Activated T-cell treated with anti-CD3 and anti-CD28 coated beads, Interleukin-2, amount 50 U/mL, for 4 hours (primary cell): ENCODE measurements around the gene CDHR5. TPM values are rescaled to one million over a fixed set of nuclear protein-coding genes. Genes with fewer than 3 reads are reported as not detected.
A peak's percentile ranks its signal among the peaks of the same experiment; 100 is the strongest.

Experiments
- ATAC-seq, 2 donors: fragments of 200-7000 bp; cut with Tn5 transposase; one replicate each; pipeline ENCODE4 v1.10.0; 2021
- DNase-seq: peaks from one replicate; pipeline ENCODE4 v3.0.0-alpha.2; 2020
- H3K27me3 Mint-ChIP-seq: one replicate; pipeline ENCODE4 v1.8.0; 2021; ENCODE audit warnings: low read depth, mixed read lengths
- H3K36me3 Mint-ChIP-seq: one replicate; pipeline ENCODE4 v1.8.0; 2022; ENCODE audit warnings: mixed read lengths; ENCODE audit not compliant: insufficient read depth
- H3K4me1 Mint-ChIP-seq: one replicate; pipeline ENCODE4 v1.8.0; 2021; ENCODE audit warnings: low read depth, mixed read lengths
- H3K4me3 Mint-ChIP-seq: one replicate; pipeline ENCODE4 v1.8.0; 2021; ENCODE audit warnings: mild to moderate bottlenecking, moderate library complexity, mixed read lengths
- H3K9me3 Mint-ChIP-seq: one replicate; pipeline ENCODE4 v1.8.0; 2021; ENCODE audit warnings: mixed read lengths
- total RNA-seq, 3 donors: library from RNA; stranded (reverse); gene quantifications; one replicate each; pipeline ENCODE4 v1.2.1, GENCODE V29; 2021

The CDHR5 gene
- total RNA-seq, 3 donors from 2014 or later = not detected

GRCh38 chr11:637593-638521 is 13.1 kb upstream of the CDHR5 start:
- Mint-ChIP-seq H3K4me1 (peaks cover 15% of the 10 kb centered on the region), H3K36me3 (no peaks in the 10 kb centered on the region), H3K27me3 (peaks cover 32% of the 10 kb centered on the region), H3K9me3 (no peaks in the 10 kb centered on the region), H3K4me3 (no peak overlapping the region)
- ATAC-seq (peak in 1 of 2 donors; percentile 31), DNase-seq (no peak)

GRCh38 chr11:637333-637592 is 12.5 kb upstream of the CDHR5 start:
- Mint-ChIP-seq H3K4me1 (peaks cover 15% of the 10 kb centered on the region), H3K27me3 (peaks cover 32% of the 10 kb centered on the region), H3K9me3 (no peaks in the 10 kb centered on the region), H3K36me3 (no peaks in the 10 kb centered on the region), H3K4me3 (no peak overlapping the region)
- ATAC-seq (peak in 1 of 2 donors; percentile 19), DNase-seq (no peak)

GRCh38 chr11:636511-637332 is 12.0 kb upstream of the CDHR5 start, which contains the start of gene DRD4:
DRD4 (plus strand) TSS chr11:637269; CDS start chr11:637305, 36 bp downstream.
- Mint-ChIP-seq H3K27me3 (peaks cover 32% of the 10 kb centered on the region), H3K36me3 (no peaks in the 10 kb centered on the region), H3K9me3 (no peaks in the 10 kb centered on the region), H3K4me1 (peaks cover 15% of the 10 kb centered on the region), H3K4me3 (no peak within 1 kb of the TSS)
- DNase-seq (no peak), ATAC-seq (peak in 1 of 2 donors; percentile 29)

- Mint-ChIP-seq H3K27me3 (peaks cover 32% of the 10 kb centered on the region), H3K4me3 (no peak overlapping the region), H3K36me3 (no peaks in the 10 kb centered on the region), H3K4me1 (peaks cover 15% of the 10 kb centered on the region), H3K9me3 (no peaks in the 10 kb centered on the region)
- DNase-seq = no peak
- no peak for ATAC-seq
Observed at GRCh38 chr11:635945-636510, 11.3 kb upstream of the CDHR5 start.

GRCh38 chr11:630871-631270 is 6.1 kb upstream of the CDHR5 start:
- peaks cover 29% of the 10 kb centered on the region for H3K27me3 Mint-ChIP-seq
- H3K4me1 Mint-ChIP-seq = peaks cover 21% of the 10 kb centered on the region
- no peak overlapping the region for H3K4me3 Mint-ChIP-seq
- DNase-seq (no peak), ATAC-seq (no peak)
- H3K9me3 Mint-ChIP-seq = no peaks in the 10 kb centered on the region
- no peaks in the 10 kb centered on the region for H3K36me3 Mint-ChIP-seq

- peak overlapping the region; percentile 48 for H3K4me3 Mint-ChIP-seq
- no peaks in the 10 kb centered on the region for H3K9me3 Mint-ChIP-seq
- peak in 1 of 2 donors; percentile 22 for ATAC-seq
- no peak for DNase-seq
- peaks cover 37% of the 10 kb centered on the region for H3K27me3 Mint-ChIP-seq
- H3K36me3 Mint-ChIP-seq = no peaks in the 10 kb centered on the region
- peaks cover 21% of the 10 kb centered on the region for H3K4me1 Mint-ChIP-seq
Observed at GRCh38 chr11:629237-629583, 4.5 kb upstream of the CDHR5 start.

GRCh38 chr11:628056-628455 is 3.3 kb upstream of the CDHR5 start:
- Mint-ChIP-seq H3K36me3 (no peaks in the 10 kb centered on the region), H3K27me3 (peaks cover 37% of the 10 kb centered on the region), H3K4me3 (peak overlapping the region; percentile 55), H3K9me3 (no peaks in the 10 kb centered on the region), H3K4me1 (peaks cover 21% of the 10 kb centered on the region)
- ATAC-seq (no peak), DNase-seq (no peak)

- no peak for DNase-seq
- Mint-ChIP-seq H3K4me1 (peaks cover 21% of the 10 kb centered on the region), H3K27me3 (peaks cover 37% of the 10 kb centered on the region), H3K36me3 (no peaks in the 10 kb centered on the region), H3K9me3 (no peaks in the 10 kb centered on the region), H3K4me3 (no peak overlapping the region)
- no peak for ATAC-seq
Observed at GRCh38 chr11:627308-627576, 2.5 kb upstream of the CDHR5 start.

- Mint-ChIP-seq H3K36me3 (no peaks in the 10 kb centered on the region), H3K4me3 (no peak within 1 kb of the TSS), H3K27me3 (peaks cover 37% of the 10 kb centered on the region), H3K4me1 (peaks cover 21% of the 10 kb centered on the region), H3K9me3 (no peaks in the 10 kb centered on the region)
- DNase-seq = no peak
- ATAC-seq = no peak
Observed at GRCh38 chr11:626475-627307, 1.9 kb upstream of the CDHR5 start, which contains the start of gene SCT. SCT (minus strand) TSS chr11:627181; CDS start chr11:627143, 38 bp downstream.

GRCh38 chr11:625636-626268 is 997 bp upstream of the CDHR5 start:
- H3K4me1 Mint-ChIP-seq = peaks cover 21% of the 10 kb centered on the region
- H3K4me3 Mint-ChIP-seq = no peak overlapping the region
- no peak for ATAC-seq

GRCh38 chr11:623999-624704 is 603 bp downstream of the CDHR5 start:
- H3K9me3 Mint-ChIP-seq = no peaks in the 10 kb centered on the region
- peaks cover 15% of the 10 kb centered on the region for H3K4me1 Mint-ChIP-seq
- DNase-seq (no peak), ATAC-seq (no peak)
- H3K27me3 Mint-ChIP-seq = peaks cover 35% of the 10 kb centered on the region
- no peaks in the 10 kb centered on the region for H3K36me3 Mint-ChIP-seq
- no peak overlapping the region for H3K4me3 Mint-ChIP-seq

More at GRCh38 chr11:625636-626268, 997 bp upstream of the CDHR5 start:
- no peaks in the 10 kb centered on the region for H3K36me3 Mint-ChIP-seq
- no peak for DNase-seq
- H3K9me3 Mint-ChIP-seq = no peaks in the 10 kb centered on the region
- peaks cover 37% of the 10 kb centered on the region for H3K27me3 Mint-ChIP-seq

- Mint-ChIP-seq H3K9me3 (no peaks in the 10 kb centered on the region), H3K4me3 (no peak overlapping the region), H3K4me1 (peaks cover 8% of the 10 kb centered on the region), H3K27me3 (peaks cover 29% of the 10 kb centered on the region), H3K36me3 (no peaks in the 10 kb centered on the region)
- DNase-seq (no peak), ATAC-seq (no peak)
Observed at GRCh38 chr11:623349-623869, 1.3 kb downstream of the CDHR5 start.

GRCh38 chr11:621838-622237 is 2.9 kb downstream of the CDHR5 start:
- Mint-ChIP-seq H3K4me1 (no peaks in the 10 kb centered on the region), H3K9me3 (no peaks in the 10 kb centered on the region), H3K4me3 (no peak overlapping the region), H3K36me3 (no peaks in the 10 kb centered on the region), H3K27me3 (peaks cover 18% of the 10 kb centered on the region)
- ATAC-seq (no peak), DNase-seq (no peak)
